ENCODE measurements around the gene SMYD3.

GRCh38 chr1:246459221-246459620 is 47.9 kb downstream of the SMYD3 start:
- no peak for TF ChIP-seq POLR2AphosphoS5 (IDR thresholded peaks at IDR 0.05)
- TF ChIP-seq, protein P1, sequence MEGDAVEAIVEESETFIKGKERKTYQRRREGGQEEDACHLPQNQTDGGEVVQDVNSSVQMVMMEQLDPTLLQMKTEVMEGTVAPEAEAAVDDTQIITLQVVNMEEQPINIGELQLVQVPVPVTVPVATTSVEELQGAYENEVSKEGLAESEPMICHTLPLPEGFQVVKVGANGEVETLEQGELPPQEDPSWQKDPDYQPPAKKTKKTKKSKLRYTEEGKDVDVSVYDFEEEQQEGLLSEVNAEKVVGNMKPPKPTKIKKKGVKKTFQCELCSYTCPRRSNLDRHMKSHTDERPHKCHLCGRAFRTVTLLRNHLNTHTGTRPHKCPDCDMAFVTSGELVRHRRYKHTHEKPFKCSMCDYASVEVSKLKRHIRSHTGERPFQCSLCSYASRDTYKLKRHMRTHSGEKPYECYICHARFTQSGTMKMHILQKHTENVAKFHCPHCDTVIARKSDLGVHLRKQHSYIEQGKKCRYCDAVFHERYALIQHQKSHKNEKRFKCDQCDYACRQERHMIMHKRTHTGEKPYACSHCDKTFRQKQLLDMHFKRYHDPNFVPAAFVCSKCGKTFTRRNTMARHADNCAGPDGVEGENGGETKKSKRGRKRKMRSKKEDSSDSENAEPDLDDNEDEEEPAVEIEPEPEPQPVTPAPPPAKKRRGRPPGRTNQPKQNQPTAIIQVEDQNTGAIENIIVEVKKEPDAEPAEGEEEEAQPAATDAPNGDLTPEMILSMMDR (IDR thresholded peaks at IDR 0.05; ENCODE audit: poor library complexity, severe bottlenecking) = no peak
- TF ChIP-seq MXI1 (conservative IDR thresholded peaks at IDR 0.05; ENCODE audit: poor library complexity, severe bottlenecking) = no peak
- no peak for TF ChIP-seq EZH2 (IDR thresholded peaks at IDR 0.05; ENCODE audit: borderline replicate concordance, insufficient read depth, low read length, poor library complexity, severe bottlenecking)
- TF ChIP-seq TAF1 (IDR thresholded peaks at IDR 0.05; ENCODE audit: low read depth) = no peak
- TF ChIP-seq EP300 (conservative IDR thresholded peaks at IDR 0.05; ENCODE audit: poor library complexity, severe bottlenecking) = no peak
- TF ChIP-seq REST (IDR thresholded peaks at IDR 0.05; ENCODE audit: borderline replicate concordance) = no peak
- TF ChIP-seq SMC3 (conservative IDR thresholded peaks at IDR 0.05; ENCODE audit: poor library complexity) = no peak

Data from neural cell (in vitro differentiated cells).